Measurements from ENCODE around the gene RNASEH1. TPM values are rescaled to one million over a fixed set of nuclear protein-coding genes. Genes with fewer than 3 reads are reported as not detected.
A peak's percentile ranks its signal among the peaks of the same experiment; 100 is the strongest.

The RNASEH1 gene
- total and polyA plus RNA-seq, 2 of the 13 experiments (the other 11 are each of a cell fraction or from before 2014, with no cell fraction given), result 14.5 to 57.4 TPM

GRCh38 chr2:3519255-3520205 lies 38.6 kb downstream of the RNASEH1 start, which contains the start of gene ADI1 (continued):
- TF ChIP-seq ZBTB14 (CRISPR knock-in tag; IDR thresholded peaks at IDR 0.05) (peak; percentile 87), MXI1 (IDR thresholded peaks at IDR 0.05; ENCODE audit: borderline replicate concordance, low read depth, low read length) (peak; percentile 1; the same call in 1 of the 3 replicates), FOXK1 (CRISPR knock-in tag; IDR thresholded peaks at IDR 0.05; ENCODE audit: borderline replicate concordance, low read depth) (0 out of 2 replicates have a peak, but pooled peaks have one; percentile 12), ZNF264 (CRISPR knock-in tag; IDR thresholded peaks at IDR 0.05) (peak; percentile 85), NR3C1 (CRISPR knock-in tag; IDR thresholded peaks at IDR 0.05) (no peak), ZBTB42 (CRISPR knock-in tag; IDR thresholded peaks at IDR 0.05) (peak; percentile 90), CHD4 (IDR thresholded peaks at IDR 0.05; ENCODE audit: borderline replicate concordance, low read length) (no peak), NR2F1 (CRISPR knock-in tag; IDR thresholded peaks at IDR 0.05) (no peak), ZNF280B (CRISPR knock-in tag; IDR thresholded peaks at IDR 0.05; ENCODE audit: borderline replicate concordance) (peak; percentile 55; the same call in 1 of the 2 replicates), ARID3A (IDR thresholded peaks at IDR 0.05; ENCODE audit: low read depth, low read length) (no peak), ZBTB2 (CRISPR knock-in tag; IDR thresholded peaks at IDR 0.05; ENCODE audit: low read depth) (peak; percentile 55), ZNF670 (CRISPR knock-in tag; IDR thresholded peaks at IDR 0.05; ENCODE audit: borderline replicate concordance) (peak; percentile 97; the same call in 1 of the 2 replicates), TRIM22 (IDR thresholded peaks at IDR 0.05) (no peak), ZIK1 (CRISPR knock-in tag; IDR thresholded peaks at IDR 0.05; ENCODE audit: borderline replicate concordance, low read depth) (peak; percentile 90; the same call in 1 of the 2 replicates), MTF1 (CRISPR knock-in tag; IDR thresholded peaks at IDR 0.05) (no peak; the same call in 1 of the 2 replicates), ZNF737 (CRISPR knock-in tag; IDR thresholded peaks at IDR 0.05; ENCODE audit: borderline replicate concordance) (no peak), PBX3 (CRISPR knock-in tag; IDR thresholded peaks at IDR 0.05; ENCODE audit: borderline replicate concordance) (peak; percentile 58; the same call in 1 of the 2 replicates), ZSCAN22 (CRISPR knock-in tag; IDR thresholded peaks at IDR 0.05) (peak; percentile 32; the same call in 1 of the 2 replicates)

Measured in HepG2 (cell line).